Measurements from ENCODE around the gene C6orf132.
"Not testable (repeated sequence)": the region's sequence is repeated elsewhere in the genome, so short reads cannot be mapped to it uniquely, and the experiment has no call there.

The C6orf132 gene

DNA sequence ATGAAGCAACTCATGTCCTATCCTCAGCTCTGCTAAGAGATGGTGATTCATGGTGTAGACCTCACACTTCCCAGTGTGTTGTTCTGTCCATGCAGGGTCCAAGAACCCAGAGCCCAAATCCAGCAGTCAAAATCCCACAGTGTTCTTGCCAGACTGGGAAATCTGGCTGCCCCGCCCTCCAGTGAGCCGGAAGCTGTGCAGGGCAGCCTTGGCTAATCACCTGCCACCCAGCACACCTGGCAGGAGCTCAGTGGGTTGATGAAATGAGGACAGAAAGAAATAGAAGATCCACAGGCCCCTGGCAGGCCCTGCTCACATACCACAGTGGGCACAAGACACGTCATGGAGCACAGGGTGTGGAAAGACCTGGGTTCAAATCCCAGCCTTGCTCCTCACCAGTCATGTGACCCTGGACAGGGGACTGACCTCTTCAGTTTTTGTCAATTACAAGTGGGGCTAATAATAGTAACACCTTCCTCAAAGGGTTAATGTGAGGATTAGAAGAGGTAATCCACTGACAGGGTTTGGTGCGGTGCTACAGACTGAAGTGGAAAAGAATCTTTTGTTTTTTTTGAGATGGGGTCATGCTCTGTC is 17.1 kb upstream of the C6orf132 start:
- DNase-seq (ENCODE audit: low spot score) = no peak

DNA sequence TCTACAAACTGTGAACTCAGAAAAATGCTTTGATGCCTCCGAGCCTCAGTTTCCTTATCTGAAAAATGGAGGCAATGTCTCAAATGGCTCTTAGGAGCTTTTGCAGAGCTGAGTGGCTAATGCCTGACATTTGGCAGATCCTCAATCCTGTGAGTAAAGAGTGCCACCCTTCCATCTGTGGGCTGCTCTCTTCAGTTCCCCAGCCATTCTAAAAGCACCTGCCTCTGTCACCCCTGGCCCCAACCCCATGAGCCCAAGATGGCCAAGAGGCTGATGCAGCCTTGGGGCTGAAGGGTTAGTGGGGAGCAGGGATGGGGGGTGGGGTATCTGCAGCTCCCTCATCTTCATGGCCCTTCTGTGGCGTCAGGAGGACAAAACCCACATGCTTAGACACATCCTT is 16.2 kb upstream of the C6orf132 start:
- no peak for DNase-seq (ENCODE audit: low spot score)

DNA sequence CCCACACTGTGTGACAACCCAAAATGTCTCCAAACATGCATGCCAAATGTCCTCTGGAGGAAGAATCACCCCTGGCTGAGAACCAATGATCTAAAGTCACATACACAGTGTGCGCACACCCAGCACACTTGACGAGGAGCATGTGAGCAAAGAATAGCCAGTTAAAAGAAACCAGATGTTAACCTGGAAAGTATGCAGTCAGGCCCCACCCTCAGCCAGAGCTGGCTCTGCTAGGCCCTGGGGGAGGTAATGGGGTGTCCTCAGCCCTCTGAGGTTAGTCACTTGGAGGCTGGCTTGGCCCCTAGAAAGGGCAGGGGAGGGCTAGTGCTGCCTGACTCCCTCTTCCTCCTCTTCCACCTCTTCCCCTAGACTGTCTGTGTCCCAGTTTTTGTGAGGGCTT is 15.6 kb upstream of the C6orf132 start:
- DNase-seq (ENCODE audit: low spot score) = no peak

DNA sequence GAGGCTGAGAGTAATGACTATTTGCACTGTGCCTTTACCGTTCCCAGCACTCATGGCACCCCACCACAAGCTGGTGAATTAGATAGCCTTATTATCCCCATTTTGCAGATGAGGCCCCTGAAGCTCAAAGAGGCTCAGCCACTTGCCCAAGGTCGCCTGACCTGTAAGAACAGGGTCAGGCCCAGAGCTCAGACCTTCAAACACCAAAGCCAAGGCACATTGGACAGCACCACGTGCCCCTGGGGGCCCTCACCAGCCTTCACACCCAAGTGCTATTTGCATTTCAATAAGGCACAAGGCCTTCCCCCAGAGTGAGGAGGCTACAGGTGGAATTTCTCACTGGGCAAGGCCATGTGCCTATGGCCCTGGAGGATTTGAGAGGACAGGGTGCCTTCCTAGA is 14.2 kb upstream of the C6orf132 start:
- no peak for DNase-seq (ENCODE audit: low spot score)

DNA sequence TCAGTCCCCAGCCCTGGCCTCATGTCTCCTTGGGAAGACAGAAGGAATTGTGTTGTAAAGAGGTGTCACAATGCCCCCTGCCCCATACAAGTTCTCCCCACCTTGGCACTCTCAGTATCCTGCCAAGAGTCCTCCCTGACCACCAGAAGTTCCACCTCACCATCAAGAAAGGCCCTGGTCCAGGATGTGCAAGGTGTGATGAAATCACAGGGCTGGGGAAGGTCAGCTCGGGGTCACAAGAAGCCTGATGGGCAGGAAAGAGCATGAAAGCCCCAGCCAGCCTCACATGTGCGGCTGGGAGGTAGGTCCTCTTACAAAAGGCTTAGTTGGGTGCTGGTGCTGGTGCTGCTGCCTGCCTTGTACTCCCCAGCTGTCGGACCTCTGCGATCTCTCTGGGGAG is 12.9 kb upstream of the C6orf132 start:
- no peak for DNase-seq (ENCODE audit: low spot score)

DNA sequence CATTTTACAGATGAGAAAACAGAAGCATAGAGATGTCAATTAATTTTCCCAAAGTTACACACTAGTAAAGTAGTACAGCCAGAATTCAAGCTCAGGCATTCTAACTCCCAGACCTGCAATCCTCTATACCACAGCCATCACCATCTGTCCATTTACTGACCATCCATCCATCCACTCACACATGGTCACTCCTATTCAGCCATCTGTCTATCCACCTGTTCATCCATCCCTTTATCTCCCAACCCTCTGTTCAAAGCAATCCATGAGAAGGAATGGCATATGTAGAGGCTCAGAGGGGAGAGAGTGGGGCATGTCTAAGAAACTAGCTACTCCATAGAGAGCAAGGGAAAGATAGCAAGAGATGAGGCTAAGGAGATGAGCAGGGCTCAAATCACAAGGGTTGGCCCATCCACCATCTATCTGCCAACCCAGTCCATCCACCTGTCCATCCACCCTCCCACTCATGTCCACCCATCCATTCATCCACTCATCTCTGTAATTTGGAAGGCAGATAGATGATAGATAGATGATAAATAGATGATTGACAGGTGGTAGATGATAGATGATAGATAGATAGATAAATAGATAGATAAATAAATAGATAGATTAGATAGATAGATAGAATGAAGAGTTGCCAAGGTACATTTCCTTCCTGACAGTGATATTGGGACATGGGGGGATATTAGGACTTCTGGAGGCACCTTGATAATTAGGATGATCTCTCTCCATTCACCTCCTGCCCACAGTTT is 12.2 kb upstream of the C6orf132 start:
- DNase-seq (ENCODE audit: low spot score) = no peak

DNA sequence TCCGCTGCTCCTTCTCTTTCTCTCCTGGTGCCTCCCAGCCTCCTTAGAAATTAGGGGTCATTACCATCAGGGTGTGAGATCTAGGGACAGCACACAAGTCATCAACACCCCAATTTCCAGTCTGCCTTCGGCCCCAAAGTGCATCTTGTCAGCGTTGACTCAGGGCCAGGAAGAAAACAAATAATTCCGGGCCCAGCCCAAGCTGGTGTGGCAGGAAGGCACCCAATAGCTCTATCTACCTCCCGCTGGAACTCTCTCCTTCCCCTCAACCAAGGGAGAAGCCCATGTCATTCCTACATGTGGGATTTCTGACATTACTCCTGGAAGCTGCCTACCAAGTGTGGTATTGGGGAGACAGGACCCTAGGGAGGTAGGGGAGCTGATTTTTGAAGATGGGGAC is 11.5 kb upstream of the C6orf132 start:
- DNase-seq (ENCODE audit: low spot score) = no peak

DNA sequence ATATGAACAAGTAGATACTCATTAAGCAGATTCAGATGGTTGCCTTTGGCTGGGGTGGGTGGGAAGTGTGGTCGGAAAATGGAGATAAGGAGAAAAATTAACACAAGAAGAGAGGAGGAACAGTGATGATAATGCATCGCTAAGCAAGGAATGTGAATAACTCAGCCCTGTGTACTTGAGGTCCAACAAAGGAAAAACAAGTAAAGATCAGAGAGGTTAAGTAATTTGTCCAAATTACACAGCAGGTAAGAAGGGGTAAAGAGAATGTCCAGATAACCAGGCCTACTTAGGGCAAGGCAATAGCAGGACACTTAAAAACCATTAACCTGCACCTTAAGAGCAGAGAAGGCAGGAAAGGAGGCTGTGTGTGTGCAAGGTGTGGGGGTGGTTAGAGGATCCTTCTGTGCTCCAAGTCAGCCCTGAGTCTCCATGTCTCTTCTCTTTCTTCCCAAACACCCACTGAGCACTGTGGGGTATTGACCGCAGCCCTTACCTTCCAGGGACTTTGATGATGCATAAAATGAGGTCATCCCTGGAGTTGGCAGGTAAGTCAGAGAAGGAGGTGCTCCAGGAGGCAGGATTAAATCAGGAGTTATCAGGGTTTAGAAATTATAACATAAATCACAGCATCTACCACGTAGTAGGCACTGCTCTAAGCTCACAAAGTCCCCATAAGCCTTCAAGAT is 10.3 kb upstream of the C6orf132 start:
- not testable (repeated sequence) for DNase-seq (ENCODE audit: low spot score)

DNA sequence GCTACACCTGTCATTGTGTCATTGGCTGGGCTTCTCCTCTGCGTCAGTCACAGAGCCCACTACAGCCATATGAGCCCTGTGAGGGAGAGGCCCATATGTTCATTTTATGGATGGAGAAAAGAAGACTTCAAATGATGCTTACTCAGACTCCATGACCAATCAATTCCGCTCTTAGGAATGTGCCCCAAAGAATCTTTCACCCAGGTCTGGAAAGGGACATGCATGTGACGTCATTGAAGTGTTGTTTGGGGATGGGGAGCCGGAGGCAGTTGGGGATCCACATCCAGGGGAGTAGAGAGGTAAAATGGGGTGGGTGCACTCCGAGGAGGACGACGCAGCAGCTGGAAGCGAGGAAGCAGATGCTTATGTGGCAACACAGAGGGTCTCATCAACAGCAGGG is 9.6 kb upstream of the C6orf132 start:
- no peak for DNase-seq (ENCODE audit: low spot score)

DNA sequence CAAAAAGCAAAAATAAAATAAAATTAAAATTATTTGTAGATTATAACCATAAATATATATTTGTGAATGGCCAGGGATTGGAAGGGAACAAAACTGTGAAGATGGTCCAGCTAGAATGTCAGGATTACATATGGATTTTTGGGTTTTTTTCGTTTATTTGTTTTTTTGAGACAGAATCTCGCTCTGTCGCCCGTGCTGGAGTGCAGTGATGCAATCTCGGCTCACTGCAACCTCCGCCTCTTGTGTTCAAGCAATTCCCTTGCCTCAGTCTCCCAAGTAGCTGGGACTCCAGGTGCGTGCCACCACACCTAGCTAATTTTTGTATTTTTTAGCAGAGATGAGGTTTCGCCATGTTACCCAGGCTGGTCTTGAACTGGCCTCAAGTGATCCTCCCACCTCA is 7.8 kb upstream of the C6orf132 start:
- DNase-seq (ENCODE audit: low spot score) = no peak

DNA sequence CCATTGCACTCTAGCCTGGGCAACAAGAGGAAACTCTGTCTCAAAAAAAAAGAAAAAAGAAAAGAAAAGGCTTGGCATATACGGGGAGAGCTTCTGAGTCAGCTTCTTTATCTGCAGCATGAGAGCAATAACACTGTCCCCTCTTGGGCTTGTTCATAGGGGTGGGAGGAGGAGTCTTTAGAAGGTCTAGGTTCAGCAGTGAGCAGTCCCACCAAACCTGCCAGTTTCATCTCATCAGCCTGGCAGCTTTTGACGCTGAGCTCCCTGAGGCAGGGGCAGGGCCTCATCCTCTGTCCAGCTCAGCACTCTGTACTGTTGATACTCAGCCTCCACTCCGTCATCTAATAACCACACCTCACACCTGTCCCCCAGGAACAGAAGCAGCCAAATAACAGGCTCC is 5.6 kb upstream of the C6orf132 start:
- no peak for DNase-seq (ENCODE audit: low spot score)

DNA sequence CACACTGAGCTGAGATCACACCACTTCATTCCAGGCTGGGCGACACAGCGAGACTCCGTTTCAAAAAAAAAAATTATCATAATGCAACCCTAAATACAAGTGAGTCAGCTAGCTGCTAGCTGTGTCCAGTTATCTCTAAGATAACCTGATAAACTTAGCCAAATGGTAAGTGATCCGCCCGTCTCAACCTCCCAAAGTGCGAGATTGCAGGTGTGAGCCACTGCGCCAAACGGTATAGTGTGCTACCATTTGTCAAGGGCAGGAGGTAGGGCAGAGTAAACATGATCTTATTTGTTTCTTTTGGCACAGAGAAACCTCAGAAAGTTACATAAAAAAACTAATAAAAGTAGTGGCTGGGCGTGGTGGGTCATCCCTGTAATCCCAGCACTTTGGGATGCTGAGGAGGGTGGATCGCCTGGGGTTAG is 4.7 kb upstream of the C6orf132 start:
- DNase-seq (ENCODE audit: low spot score) = no peak

DNA sequence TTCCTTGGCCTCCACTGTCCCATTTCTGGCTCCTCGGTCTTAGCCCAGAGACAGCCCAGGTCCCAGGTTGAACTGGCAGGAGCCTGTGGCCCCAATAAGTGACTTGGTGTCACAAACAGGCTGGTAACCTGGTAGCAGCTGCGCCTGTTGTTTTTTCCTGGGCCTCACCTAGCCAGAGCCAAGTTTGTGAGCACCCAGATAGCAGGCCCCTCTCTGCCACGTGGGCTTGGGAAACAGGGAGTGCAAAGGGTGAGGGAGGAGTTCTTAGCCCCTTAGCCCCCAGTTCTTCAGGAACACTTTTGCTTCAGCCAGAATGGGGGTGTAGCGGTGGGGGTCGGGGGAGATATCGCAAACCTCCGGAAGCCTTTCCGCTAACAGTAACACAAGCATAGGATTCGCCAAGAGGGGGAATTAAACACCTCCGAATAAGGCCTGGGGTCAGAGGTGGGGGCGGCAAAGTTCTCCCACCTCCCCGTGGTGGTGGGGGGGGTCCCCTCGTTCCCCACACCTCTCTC is 760 bp downstream of the C6orf132 start:
- no peak for DNase-seq (ENCODE audit: low spot score)

DNA sequence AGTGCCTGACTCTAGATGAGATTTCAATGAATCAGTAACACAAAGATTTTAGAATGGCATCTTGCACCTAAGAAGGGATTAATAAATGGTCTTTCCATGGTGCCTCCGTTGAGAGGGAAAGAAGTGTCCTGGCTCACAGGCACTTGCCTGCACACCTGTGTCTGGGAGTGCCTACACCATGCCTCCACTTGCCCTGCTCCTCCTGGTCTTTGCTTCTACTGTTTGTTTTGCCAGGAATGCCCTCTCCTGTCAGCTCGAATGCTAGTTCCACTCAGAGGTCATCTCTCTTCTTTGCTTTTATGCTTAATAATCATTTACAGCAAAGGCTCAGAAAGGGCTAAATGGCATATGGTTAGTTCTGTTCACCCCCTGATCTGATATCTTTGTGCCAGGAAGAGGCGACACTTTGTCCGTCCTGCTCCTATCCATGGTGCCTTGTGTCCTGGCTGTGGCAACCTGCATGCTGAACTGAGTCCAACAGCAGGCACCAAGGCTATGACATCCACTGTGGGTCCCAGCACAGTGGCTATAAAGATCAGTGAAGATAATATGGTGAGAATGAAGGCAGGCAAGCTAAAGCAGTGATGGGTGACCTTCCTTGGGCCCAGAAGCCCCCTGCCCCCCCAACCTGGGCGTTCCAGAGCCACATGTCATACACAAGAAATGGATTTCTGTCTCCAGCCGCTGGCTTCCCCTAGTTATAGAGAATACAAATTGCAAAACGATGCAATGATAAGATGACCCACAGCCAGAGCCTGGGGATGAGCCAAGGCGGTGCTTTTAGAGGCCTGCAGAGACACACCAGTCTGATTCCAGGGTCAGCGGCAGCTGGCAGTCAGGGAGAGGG is 1.4 kb downstream of the C6orf132 start:
- DNase-seq (ENCODE audit: low spot score) = no peak

DNA sequence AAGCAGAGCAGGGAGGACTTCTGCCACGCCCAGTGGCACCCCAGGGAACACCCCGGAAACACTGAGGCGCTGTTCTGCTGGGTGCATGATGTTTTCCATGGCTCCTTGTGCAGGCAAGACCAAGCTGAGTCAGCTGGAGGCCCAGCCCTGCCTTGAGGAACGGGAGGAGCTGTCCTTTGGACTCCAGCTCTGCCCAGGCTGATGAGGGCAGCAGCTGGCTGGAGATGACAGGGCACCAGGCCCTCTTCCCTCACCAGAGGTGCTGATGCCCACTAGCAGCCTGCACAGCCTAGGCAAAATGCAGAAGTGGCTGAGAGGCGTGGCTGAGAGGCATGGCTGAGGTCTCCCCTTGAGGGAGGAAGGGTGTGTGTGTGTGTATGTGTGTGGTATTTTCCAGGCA is 2.4 kb downstream of the C6orf132 start:
- no peak for DNase-seq (ENCODE audit: low spot score)

DNA sequence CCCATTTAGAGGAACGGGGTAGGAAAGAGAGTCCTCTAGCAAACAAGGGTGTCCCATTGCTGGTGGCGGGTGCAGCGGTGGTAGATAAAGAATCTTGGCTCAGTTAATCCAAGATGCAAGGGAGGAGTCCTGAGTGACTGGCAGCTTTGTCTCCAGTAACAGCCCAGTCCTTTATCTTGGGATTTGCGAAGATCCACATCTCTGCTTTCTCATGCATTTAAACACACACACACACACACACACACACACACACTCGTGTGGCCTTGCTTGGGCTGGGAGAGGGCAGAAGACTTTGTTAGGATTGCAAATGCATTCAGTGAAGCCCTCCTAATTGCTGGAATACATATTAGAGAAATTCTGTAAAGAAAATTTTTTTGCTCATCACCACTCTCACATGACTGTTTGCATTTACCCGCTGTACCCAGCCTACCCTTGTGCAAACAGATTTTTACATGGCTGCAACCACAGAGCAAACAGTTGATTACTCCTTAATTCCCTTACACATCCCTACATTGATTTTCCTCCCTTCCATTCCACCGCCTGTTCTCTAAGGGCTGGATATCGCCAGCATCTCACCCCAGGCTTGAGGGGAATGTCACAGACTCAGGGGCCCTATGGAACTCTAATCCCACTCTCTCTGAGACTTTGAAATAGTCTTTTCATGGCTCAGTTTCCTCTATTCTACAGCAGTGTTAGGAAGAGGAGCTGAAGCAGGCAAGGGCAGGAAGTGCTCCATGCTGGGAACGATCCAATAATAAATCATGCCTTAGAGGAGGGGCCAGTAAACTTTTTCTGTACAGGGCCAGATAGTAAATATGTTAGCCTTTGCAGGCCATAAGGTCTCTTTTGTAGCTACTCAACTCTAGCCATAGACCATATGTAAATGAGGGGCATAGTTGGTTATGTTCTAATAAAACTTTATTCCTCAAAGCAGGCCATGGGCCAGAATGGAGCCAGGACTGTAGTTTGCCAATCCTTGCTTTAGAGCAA is 3.5 kb downstream of the C6orf132 start:
- no peak for DNase-seq (ENCODE audit: low spot score)

DNA sequence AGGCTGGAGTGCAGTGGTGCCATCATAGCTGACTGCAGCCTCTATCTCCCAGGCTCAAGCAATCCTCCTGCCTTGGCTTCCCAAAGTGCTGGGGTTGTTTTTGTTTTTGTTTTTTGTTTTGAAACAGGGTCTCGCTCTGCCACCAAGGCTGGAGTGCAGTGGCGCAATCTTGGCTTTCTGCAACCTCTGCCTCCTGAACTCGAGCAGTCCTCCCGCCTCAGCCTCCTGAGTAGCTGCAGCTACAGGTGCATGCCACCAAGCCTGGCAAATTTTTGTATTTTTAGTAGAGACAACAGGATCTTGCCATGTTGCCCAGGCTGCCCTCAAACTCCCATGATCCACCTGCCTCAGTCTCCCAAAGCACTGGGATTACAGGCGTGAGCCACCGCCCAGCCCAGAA is 4.2 kb downstream of the C6orf132 start:
- no peak for DNase-seq (ENCODE audit: low spot score)

DNA sequence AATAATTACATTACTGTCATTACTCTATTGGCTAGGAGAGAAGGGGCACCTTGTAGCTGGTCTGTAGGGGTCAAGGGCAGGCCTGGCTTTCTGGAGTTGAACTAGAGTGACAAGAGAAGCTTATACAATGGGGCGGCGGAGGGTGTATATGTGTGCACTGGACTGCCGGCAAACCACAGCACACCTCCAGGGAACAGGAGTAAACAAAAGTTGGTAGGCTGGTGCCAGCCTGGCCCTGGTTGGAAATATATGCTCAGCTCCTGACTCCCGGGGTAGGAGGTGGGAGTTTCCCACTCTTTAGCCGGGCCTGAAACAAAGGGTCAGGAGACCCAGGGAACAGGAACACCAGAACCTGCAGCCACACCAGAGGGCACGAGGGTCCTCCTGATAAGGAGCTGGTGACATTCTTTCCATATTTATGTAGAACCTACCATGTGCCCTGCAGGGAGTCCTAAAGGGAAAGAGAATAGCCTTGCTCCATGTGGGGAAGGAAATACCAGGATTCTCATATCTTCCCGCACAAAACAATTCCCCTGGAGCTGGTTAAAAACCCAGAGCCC is 5.1 kb downstream of the C6orf132 start:
- DNase-seq (ENCODE audit: low spot score) = no peak

DNA sequence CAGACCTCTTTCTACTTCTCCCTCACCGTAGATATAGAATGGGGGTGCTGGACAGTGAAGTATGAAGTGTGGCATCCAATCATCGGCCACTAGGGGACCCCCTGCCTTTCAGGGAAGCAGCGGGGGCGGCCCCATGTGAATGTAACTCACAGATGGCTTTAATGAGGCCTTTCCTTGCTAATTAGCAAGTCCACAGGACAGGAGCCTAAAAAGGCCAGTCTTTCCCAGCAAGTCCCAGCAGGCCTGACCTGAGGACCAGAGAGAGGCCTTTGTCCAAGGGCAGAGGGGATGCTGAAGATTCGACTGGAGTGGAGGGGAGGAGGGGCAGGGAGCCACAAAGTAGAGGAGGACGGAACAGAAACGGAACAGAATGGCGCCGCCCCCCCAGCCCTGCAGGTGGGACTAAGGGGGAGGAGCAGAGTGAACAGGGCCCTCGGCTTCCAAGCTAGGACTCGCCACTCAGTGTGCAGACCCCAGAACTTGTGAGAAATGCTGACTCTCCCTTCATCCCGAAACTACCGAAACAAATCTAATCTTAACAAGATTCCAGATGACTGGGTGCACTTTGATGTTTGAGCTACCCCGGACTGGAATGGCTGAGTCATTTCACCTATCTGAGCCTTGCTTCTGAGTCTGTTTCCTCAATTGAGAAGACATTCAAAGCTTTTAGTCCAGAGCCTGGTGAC is 5.8 kb downstream of the C6orf132 start:
- DNase-seq (ENCODE audit: low spot score) = no peak

DNA sequence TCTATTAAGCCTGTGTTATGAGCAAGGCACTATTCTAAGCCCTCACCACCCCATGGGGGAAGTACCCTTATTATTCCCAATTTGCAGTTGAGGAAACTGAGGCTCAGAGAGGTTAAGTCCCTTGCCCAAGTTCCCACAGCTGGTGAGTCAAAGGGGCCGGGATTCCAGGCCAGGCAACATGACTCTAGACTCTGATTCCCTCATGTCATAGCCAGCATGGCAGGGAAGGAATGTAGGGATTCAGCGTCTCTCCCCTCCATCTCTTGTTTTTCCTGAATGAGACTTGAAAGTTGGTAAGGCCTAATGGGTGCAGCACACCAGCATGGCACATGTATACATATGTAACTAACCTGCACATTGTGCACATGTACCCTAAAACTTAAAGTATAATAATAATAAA is 6.7 kb downstream of the C6orf132 start:
- DNase-seq (ENCODE audit: low spot score) = no peak
